GM12878 (cell line): ENCODE results near the gene ETDC. TPM values are rescaled to one million over a fixed set of nuclear protein-coding genes. Genes with fewer than 3 reads are reported as not detected.

Source experiments
- ATAC-seq: fragments of 200-7000 bp; cut with Tn5 transposase; 3 replicates; pipeline ENCODE4 v1.9.1; 2020; ENCODE audit warnings: mild to moderate bottlenecking, moderate library complexity
- BruUV-seq: library from RNA; stranded (reverse); fragments of 400-500 nt; replicated peaks from 2 replicates; lab custom pipeline; 2021; lab: Mats Ljungman, UMichigan
- CTCF ChIA-PET: fragments of 300-600 bp; sonication (Branson Sonifier 250); formaldehyde crosslinking; extraction: SDS; loops from one replicate; lab custom pipeline; 2021; ENCODE audit warnings: inconsistent platforms; lab: Yijun Ruan, JAX
- POLR2A ChIA-PET: fragments of 350-600 bp; formaldehyde crosslinking; extraction: SDS; loops from one replicate; lab custom pipeline; 2021; ENCODE audit warnings: inconsistent platforms; lab: Charles Lee
- RAD21 ChIA-PET: fragments of 300-600 bp; sonication (Branson Sonifier 250); formaldehyde crosslinking; loops from one replicate; lab custom pipeline; 2023; ENCODE audit warnings: antibody characterized with exemption; ENCODE audit not compliant: unreplicated experiment; lab: Charles Lee
- SMC1A ChIA-PET: fragments of 300-600 bp; sonication (Branson Sonifier 250); formaldehyde crosslinking; loops from one replicate; lab custom pipeline; 2023; ENCODE audit not compliant: unreplicated experiment, uncharacterized antibody; lab: Charles Lee
- DNase-seq: peaks from one replicate; pipeline ENCODE4 v3.0.0-alpha.2; 2011; ENCODE audit warnings: low read depth, low spot score
- FAIRE-seq: peaks from 3 replicates; lab custom pipeline; 2011; peaks lifted over from hg19 to GRCh38; lab: Jason Lieb, UNC
- H2AFZ ChIP-seq: 2 replicates; pipeline ENCODE4 v1.6.0; 2011; ENCODE audit warnings: low read depth, low read length, control low read depth; ENCODE audit not compliant: control insufficient read depth
- H3K27ac ChIP-seq: 2 replicates; pipeline ENCODE4 v1.5.1; 2011; ENCODE audit warnings: control low read depth; ENCODE audit not compliant: control insufficient read depth, insufficient read depth
- H3K27me3 ChIP-seq, 2 experiments: replicated peaks in 1 of 2; 2 replicates each; pipeline versions ENCODE4 v1.6.0 to v1.6.1; 2011; ENCODE audit warnings: low read length in 1 of 2; ENCODE audit not compliant: control insufficient read depth in 2 of 2, insufficient read depth in 2 of 2
- H3K36me3 ChIP-seq, 2 experiments: 2 replicates each; pipeline ENCODE4 v1.5.1; 2011; ENCODE audit warnings: low read length in 1 of 2; ENCODE audit not compliant: control insufficient read depth in 2 of 2, insufficient read depth in 2 of 2
- H3K4me1 ChIP-seq: 2 replicates; pipeline ENCODE4 v1.6.1; 2011; ENCODE audit warnings: mild to moderate bottlenecking, low read length, moderate library complexity, mixed read lengths; ENCODE audit not compliant: control insufficient read depth, insufficient read depth
- H3K4me2 ChIP-seq: 2 replicates; pipeline ENCODE4 v1.6.0; 2011; ENCODE audit warnings: control low read depth; ENCODE audit not compliant: control insufficient read depth, insufficient read depth
- H3K4me3 ChIP-seq: fragments of 200-600 bp; sonication (generic); 2 replicates; pipeline ENCODE4 v1.5.1; 2016
- H3K79me2 ChIP-seq: 2 replicates; pipeline ENCODE4 v1.6.0; 2011; ENCODE audit warnings: low read length; ENCODE audit not compliant: control insufficient read depth, insufficient read depth
- H3K9ac ChIP-seq: 2 replicates; pipeline ENCODE4 v1.8.0; 2011; ENCODE audit warnings: low read length, control low read depth, mixed read lengths; ENCODE audit not compliant: control insufficient read depth, insufficient read depth
- H3K9me3 ChIP-seq: replicated peaks from 3 replicates; pipeline ENCODE4 v1.5.1; 2011; ENCODE audit warnings: mild to moderate bottlenecking, low read length; ENCODE audit not compliant: control insufficient read depth, insufficient read depth
- H4K20me1 ChIP-seq: 2 replicates; pipeline ENCODE4 v1.6.0; 2011; ENCODE audit not compliant: control insufficient read depth, insufficient read depth
- ATF7 ChIP-seq: fragments of 450-650 bp; IDR thresholded peaks from 2 replicates; pipeline ENCODE4 v1.6.1; 2016; ENCODE audit warnings: low read depth, mild to moderate bottlenecking
- CBX5 ChIP-seq: sonication (generic); IDR thresholded peaks from 2 replicates; pipeline ENCODE4 v1.6.1; 2016; ENCODE audit warnings: low read depth, moderate library complexity, mild to moderate bottlenecking, inconsistent platforms
- JUND ChIP-seq: IDR thresholded peaks from 2 replicates; pipeline ENCODE4 v1.6.1; 2012; ENCODE audit warnings: low read depth, mild to moderate bottlenecking, low read length, improper control_type of control experiment, moderate library complexity
- MYB ChIP-seq: fragments of 150-350 bp; IDR thresholded peaks from 2 replicates; pipeline ENCODE4 v1.6.1; 2014; ENCODE audit warnings: mild to moderate bottlenecking, low read depth, low read length, borderline replicate concordance
- MYC ChIP-seq: IDR thresholded peaks from 2 replicates; pipeline ENCODE4 v1.6.1; 2011; ENCODE audit warnings: mild to moderate bottlenecking, low read length, moderate library complexity, inconsistent platforms; ENCODE audit not compliant: insufficient read depth, insufficient replicate concordance, insufficient read length, severe bottlenecking
- SPI1 ChIP-seq: IDR thresholded peaks from 2 replicates; pipeline ENCODE4 v1.6.1; 2011; ENCODE audit warnings: low read depth, mild to moderate bottlenecking, low read length, moderate library complexity, borderline replicate concordance; ENCODE audit not compliant: insufficient read depth
- SUZ12 ChIP-seq: fragments of 200-600 bp; sonication (generic); IDR thresholded peaks from one replicate; pipeline ENCODE4 v1.6.1; 2018; ENCODE audit warnings: antibody characterized with exemption, mild to moderate bottlenecking; ENCODE audit not compliant: unreplicated experiment
- ZZZ3 ChIP-seq: IDR thresholded peaks from 2 replicates; pipeline ENCODE4 v1.6.1; 2011; ENCODE audit warnings: low read depth; ENCODE audit not compliant: control insufficient read depth, insufficient read length
- WGBS: methylation state at CpG from one replicate; pipeline ENCODE4 v1.1.6; 2016; ENCODE audit warnings: low lambda C conversion rate; ENCODE audit not compliant: insufficient replicate concordance, insufficient coverage; ENCODE audit errors: missing lambda C conversion rate; 5-methylcytosine and 5-hydroxymethylcytosine counted together
- in situ Hi-C: fragments of 300-500 bp; cut with MboI; formaldehyde crosslinking; loops from 9 replicates; pipeline ENCODE4 v1.14.3; 2018; ENCODE audit warnings: mixed read lengths
- intact Hi-C: fragments of 100-400 bp; cut with micrococcal nuclease; formaldehyde crosslinking; loops from one replicate; pipeline ENCODE4 v1.14.2; 2022; ENCODE audit not compliant: unreplicated experiment
- polyA plus RNA-seq, 11 experiments: library from polyadenylated mRNA; depleted of rRNA in 4 of 11; unstranded in 6 of 11; stranded (reverse) in 5 of 11; fragments of >200 nt; fragmentation: Nextera tagmentation in 4 of 11; fragmentation: Illumina TruSeq in 1 of 11; extraction: Ambion mirVana in 4 of 11; extraction: Trizol in 1 of 11; gene quantifications; 1 replicate in 1 of 11; 2 replicates in 10 of 11; pipeline versions ENCODE4 v1.2.1 to v1.2.3, GENCODE V29; 2011 to 2016; ENCODE audit warnings: inconsistent platforms in 2 of 11, missing spikeins in 2 of 11, low read depth in 1 of 11
- total RNA-seq, 4 experiments: library from RNA; depleted of rRNA in 3 of 4; stranded (reverse); fragments of >200 nt in 3 of 4; fragmentation: Illumina TruSeq in 1 of 4; extraction: Trizol in 1 of 4; gene quantifications; 2 replicates each; pipeline versions ENCODE4 v1.2.1 to v1.2.3, GENCODE V29; 2013 to 2021
- TF ChIP-seq, protein P1 (sequence below): fragments of 450-650 bp; IDR thresholded peaks from 2 replicates; pipeline ENCODE4 v1.6.1; 2018; ENCODE audit warnings: borderline replicate concordance, mild to moderate bottlenecking; ENCODE audit not compliant: partially characterized antibody

Gene ETDC
- total and polyA plus RNA-seq, 10 of the 15 experiments (the other 5 are each of a cell fraction or from before 2014, with no cell fraction given) = not detected

GRCh38 chrX:135273162-135273561 is 36.1 kb upstream of the ETDC start (continued):
- no peak for TF ChIP-seq ATF7
- no peak for TF ChIP-seq SUZ12
- TF ChIP-seq ZZZ3 = no peak
- no peak for TF ChIP-seq MYC

GRCh38 chrX:135275973-135276372 is 33.3 kb upstream of the ETDC start:
- Histone ChIP-seq H4K20me1 (no peaks in the 10 kb centered on the region), H3K36me3 (no peaks in the 10 kb centered on the region), H3K9me3 (no peaks in the 10 kb centered on the region), H2AFZ (no peak overlapping the region), H3K9ac (no peak overlapping the region), H3K4me2 (no peak overlapping the region), H3K79me2 (no peaks in the 10 kb centered on the region), H3K4me1 (no peaks in the 10 kb centered on the region), H3K4me3 (no peak overlapping the region), H3K27me3 (no peaks in the 10 kb centered on the region), H3K27ac (no peak overlapping the region)
- ChIA-PET POLR2A (no interaction called here), RAD21 (no interaction called here), CTCF (no interaction called here), SMC1A (no interaction called here)
- in situ Hi-C loops = no loop called here
- FAIRE-seq = no peak
- ATAC-seq = no peak
- no TSS peak for BruUV-seq
- intact Hi-C loops = no loop called here
- no peak for TF ChIP-seq MYB
- peak; percentile 48; the same call in 1 of the 2 replicates for TF ChIP-seq SPI1
- DNase-seq = no peak

- Histone ChIP-seq H3K27ac (no peak overlapping the region), H3K9me3 (peaks cover 12% of the 10 kb centered on the region), H3K4me3 (no peak overlapping the region), H4K20me1 (no peaks in the 10 kb centered on the region), H3K9ac (no peak overlapping the region)
- ChIA-PET CTCF (interaction anchor here (1.1 to 2.0 kb wide), 2 partner anchors 8 to 55 kb away, joined by 4 to 5 read pairs; no protein-coding TSS in a partner anchor), RAD21 (no interaction called here)
- DNase-seq (no peak), FAIRE-seq (no peak)
- in situ Hi-C loops = no loop called here
- intact Hi-C loops = no loop called here
- no TSS peak for BruUV-seq
- TF ChIP-seq JUND = no peak
- TF ChIP-seq CBX5 = 0 out of 2 replicates have a peak, but pooled peaks have one; percentile 49
- TF ChIP-seq, protein P1, sequence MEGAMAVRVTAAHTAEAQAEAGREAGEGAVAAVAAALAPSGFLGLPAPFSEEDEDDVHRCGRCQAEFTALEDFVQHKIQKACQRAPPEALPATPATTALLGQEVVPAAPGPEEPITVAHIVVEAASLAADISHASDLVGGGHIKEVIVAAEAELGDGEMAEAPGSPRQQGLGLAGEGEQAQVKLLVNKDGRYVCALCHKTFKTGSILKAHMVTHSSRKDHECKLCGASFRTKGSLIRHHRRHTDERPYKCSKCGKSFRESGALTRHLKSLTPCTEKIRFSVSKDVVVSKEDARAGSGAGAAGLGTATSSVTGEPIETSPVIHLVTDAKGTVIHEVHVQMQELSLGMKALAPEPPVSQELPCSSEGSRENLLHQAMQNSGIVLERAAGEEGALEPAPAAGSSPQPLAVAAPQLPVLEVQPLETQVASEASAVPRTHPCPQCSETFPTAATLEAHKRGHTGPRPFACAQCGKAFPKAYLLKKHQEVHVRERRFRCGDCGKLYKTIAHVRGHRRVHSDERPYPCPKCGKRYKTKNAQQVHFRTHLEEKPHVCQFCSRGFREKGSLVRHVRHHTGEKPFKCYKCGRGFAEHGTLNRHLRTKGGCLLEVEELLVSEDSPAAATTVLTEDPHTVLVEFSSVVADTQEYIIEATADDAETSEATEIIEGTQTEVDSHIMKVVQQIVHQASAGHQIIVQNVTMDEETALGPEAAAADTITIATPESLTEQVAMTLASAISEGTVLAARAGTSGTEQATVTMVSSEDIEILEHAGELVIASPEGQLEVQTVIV = no peak
- TF ChIP-seq, all 136 proteins: peak for 1
- H3K4me2 ChIP-seq = no peak overlapping the region
- ATAC-seq = no peak
- POLR2A ChIA-PET = no interaction called here
- SMC1A ChIA-PET = no interaction called here
- no peaks in the 10 kb centered on the region for H3K27me3 ChIP-seq
- WGBS = 70% methylated on average over 2 of the region's 2 CpGs
- H3K36me3 ChIP-seq = no peaks in the 10 kb centered on the region; a peak in 1 of 4 replicates
- H3K4me1 ChIP-seq = no peaks in the 10 kb centered on the region
- H2AFZ ChIP-seq = no peak overlapping the region
- H3K79me2 ChIP-seq = no peaks in the 10 kb centered on the region
Observed at GRCh38 chrX:135287266-135287823, 21.9 kb upstream of the ETDC start.
